ENCODE results near the gene COPE. TPM values are rescaled to one million over a fixed set of nuclear protein-coding genes. Genes with fewer than 3 reads are reported as not detected.
"Not testable (repeated sequence)": the region's sequence is repeated elsewhere in the genome, so short reads cannot be mapped to it uniquely, and the experiment has no call there.

The COPE gene
- total RNA-seq, 1 donor from 2014 or later, result 231 TPM

DNA sequence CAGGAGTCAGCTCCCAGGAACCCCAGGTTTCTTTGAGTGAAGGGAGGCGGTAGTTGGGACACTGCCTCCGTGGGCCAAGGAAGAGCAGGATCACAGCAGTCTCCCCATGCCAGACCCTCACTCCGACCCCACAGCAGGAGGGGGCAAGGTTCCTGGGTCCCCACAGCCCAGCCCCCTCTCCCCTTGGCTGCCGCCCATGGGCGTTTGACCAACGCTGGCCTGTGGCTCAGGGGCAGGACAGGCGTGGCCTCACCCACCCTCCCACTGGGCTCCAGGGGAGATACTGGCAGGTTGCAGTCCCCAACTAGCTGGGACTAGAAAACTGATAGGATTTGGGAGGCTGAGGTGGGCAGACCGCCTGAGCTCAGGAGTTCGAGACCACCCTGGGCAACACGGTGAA, 9.2 kb downstream of the COPE start:
- Mint-ChIP-seq H3K9me3 (no peaks in the 10 kb centered on the region), H3K36me3 (ENCODE audit: low read depth) (peaks cover 30% of the 10 kb centered on the region), H3K4me1 (peaks cover 5% of the 10 kb centered on the region), H3K27ac (no peak overlapping the region), H3K4me3 (no peak overlapping the region), H3K27me3 (no peaks in the 10 kb centered on the region)
- no peak for DNase-seq
- intact Hi-C loops (cut with micrococcal nuclease), result no loop called here

GRCh38 chr19:18908917-18909619, 10.1 kb downstream of the COPE start:
- Mint-ChIP-seq H3K4me3 (no peak overlapping the region), H3K4me1 (peaks cover 5% of the 10 kb centered on the region), H3K27me3 (no peaks in the 10 kb centered on the region), H3K36me3 (ENCODE audit: low read depth) (peaks cover 28% of the 10 kb centered on the region), H3K27ac (no peak overlapping the region), H3K9me3 (no peaks in the 10 kb centered on the region)
- intact Hi-C loops (cut with micrococcal nuclease), result no loop called here
- DNase-seq, result no peak

DNA sequence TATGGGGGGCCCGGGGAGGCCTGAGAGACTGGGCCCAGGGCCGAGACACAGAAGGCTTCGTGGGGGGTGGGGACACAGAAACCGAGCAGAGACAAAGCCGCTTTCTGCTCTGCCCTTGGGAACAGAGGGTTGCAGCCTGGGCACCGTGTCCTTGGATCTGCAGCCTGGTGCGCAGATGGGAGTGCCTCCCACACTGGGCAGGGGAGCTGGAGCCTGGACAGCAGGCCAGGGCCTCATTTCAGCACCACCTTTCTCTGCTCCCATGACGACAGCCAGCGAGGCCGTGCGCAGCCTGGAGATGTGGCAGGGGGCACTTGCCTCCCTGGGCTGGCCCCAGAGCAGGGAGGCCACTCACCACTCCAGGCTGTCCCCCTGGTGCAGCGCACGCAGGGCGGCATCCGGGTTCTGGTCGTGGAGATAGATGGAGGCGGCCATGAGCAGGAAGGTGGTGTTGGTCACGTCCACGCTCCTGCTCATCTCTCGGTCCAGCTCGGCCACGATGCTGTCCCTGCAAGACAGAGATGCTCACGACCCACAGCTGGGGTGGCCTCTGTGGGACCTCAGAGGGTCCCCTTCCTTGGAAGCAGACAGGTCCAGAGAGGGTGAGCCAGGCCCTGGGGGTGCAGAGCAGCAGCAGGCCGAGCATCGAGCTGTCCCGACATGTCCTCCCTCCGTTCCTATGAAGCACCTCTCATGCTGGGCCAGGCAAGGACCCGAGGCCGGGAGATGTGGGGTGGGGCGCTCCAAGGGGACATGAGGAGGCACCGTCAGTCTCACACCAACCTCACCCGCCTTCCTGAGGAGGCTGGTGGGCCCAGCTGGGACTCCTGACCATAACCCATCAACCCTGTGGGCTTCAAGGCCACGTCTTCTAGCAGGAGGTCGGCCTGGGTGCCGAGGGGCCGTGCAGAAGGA, 12.3 kb downstream of the COPE start:
- H3K9me3 Mint-ChIP-seq, result no peaks in the 10 kb centered on the region
- intact Hi-C loops (cut with micrococcal nuclease), result no loop called here
- H3K4me1 Mint-ChIP-seq, result no peaks in the 10 kb centered on the region
- peaks cover 21% of the 10 kb centered on the region for H3K36me3 Mint-ChIP-seq (ENCODE audit: low read depth)
- H3K4me3 Mint-ChIP-seq, result no peak overlapping the region
- DNase-seq, result no peak
- H3K27me3 Mint-ChIP-seq, result no peaks in the 10 kb centered on the region
- H3K27ac Mint-ChIP-seq, result no peak overlapping the region

DNA sequence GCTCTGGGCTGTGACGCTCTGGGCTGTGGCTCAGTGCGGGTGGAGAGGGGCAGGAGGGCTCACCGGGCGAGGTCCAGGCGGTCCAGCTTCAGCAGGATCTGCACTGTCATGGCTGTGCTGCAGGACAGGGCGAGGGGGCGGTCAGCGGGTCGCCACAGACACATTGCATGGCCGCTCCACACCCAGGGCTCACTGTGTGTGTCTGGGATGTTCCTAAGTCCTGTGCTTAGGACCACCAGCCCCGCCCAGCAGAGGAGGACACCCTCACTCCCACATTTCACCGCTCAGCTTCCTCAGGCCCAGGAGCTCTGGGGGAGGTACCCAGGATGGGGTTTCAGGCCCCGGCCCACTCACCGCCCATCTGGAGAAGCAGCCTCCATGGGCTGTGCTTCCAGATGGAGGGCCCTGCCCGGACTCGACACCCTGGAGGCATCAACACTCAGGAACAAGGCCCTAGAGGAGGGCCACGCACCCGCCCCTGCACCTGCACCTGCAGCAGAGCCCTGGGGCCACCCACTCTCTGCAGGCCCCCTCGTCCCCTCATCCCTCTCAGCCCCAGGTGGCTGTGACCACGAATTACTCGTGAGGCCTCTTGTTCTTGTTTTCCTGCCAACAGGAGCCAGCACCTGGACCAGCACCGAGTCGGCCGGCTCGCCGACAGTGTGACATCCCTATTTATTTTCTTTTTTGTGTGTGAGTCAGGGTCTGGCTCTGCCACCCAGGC, 13.5 kb downstream of the COPE start:
- Mint-ChIP-seq H3K4me3 (no peak overlapping the region), H3K27me3 (no peaks in the 10 kb centered on the region), H3K27ac (no peak overlapping the region), H3K36me3 (ENCODE audit: low read depth) (peaks cover 24% of the 10 kb centered on the region), H3K4me1 (no peaks in the 10 kb centered on the region), H3K9me3 (no peaks in the 10 kb centered on the region)
- DNase-seq, result no peak
- intact Hi-C loops (cut with micrococcal nuclease), result no loop called here

GRCh38 chr19:18905058-18905456, 14.1 kb downstream of the COPE start:
- Mint-ChIP-seq H3K4me1 (no peaks in the 10 kb centered on the region), H3K9me3 (no peaks in the 10 kb centered on the region), H3K27ac (no peak overlapping the region), H3K36me3 (ENCODE audit: low read depth) (peaks cover 25% of the 10 kb centered on the region), H3K27me3 (no peaks in the 10 kb centered on the region), H3K4me3 (no peak overlapping the region)
- intact Hi-C loops (cut with micrococcal nuclease), result no loop called here
- DNase-seq, result no peak

GRCh38 chr19:18904334-18905057, 14.7 kb downstream of the COPE start:
- Mint-ChIP-seq H3K4me3 (no peak overlapping the region), H3K9me3 (no peaks in the 10 kb centered on the region), H3K36me3 (ENCODE audit: low read depth) (peaks cover 25% of the 10 kb centered on the region), H3K27ac (no peak overlapping the region), H3K27me3 (no peaks in the 10 kb centered on the region), H3K4me1 (no peaks in the 10 kb centered on the region)
- intact Hi-C loops (cut with micrococcal nuclease), result no loop called here
- no peak for DNase-seq

DNA sequence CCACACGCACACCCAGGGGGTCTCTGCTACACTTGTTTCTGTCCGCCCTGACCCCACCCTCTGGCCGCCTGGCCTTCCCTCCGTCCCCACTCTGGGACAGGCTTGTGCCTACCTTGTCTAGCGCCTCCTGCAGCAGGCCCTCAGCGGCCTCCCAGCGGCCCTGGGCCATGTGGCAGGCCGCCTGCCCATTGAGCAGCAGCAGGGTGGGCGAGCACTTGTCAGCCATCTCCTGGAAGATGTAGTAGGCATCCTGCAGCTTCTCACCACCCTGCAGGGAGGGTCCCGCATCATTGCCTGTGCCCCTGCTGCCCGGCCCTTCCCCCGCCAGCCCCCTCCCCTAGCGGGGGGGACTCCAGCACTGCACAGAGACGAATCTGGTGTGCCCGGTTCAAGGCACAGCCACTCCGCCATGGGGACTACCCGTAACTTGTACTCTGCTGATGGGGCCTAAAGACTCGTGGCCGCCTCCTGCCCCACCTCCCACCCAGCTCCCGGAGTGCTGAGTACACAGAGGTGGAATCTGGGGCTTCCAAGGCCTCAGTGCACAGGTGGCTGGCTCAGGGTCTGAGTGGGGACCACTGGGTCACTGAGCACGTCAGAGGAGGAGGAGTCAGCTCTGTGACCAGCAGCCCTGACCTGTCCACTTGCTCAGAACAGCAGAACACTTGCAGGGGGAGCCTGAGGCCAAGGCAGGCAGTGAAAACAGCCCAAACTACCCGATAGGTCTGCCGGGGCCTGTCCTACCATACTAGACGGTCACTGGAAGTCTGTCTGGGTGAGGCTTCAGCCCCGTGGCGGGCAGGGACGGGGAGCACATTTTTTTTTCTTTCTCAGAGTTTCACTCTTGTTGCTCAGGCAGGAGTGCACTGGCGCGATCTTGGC, 15.8 kb downstream of the COPE start:
- Mint-ChIP-seq H3K36me3 (ENCODE audit: low read depth) (peaks cover 26% of the 10 kb centered on the region), H3K4me1 (no peaks in the 10 kb centered on the region), H3K4me3 (no peak overlapping the region), H3K9me3 (no peaks in the 10 kb centered on the region), H3K27me3 (no peaks in the 10 kb centered on the region), H3K27ac (no peak overlapping the region)
- no peak for DNase-seq
- intact Hi-C loops (cut with micrococcal nuclease), result no loop called here

DNA sequence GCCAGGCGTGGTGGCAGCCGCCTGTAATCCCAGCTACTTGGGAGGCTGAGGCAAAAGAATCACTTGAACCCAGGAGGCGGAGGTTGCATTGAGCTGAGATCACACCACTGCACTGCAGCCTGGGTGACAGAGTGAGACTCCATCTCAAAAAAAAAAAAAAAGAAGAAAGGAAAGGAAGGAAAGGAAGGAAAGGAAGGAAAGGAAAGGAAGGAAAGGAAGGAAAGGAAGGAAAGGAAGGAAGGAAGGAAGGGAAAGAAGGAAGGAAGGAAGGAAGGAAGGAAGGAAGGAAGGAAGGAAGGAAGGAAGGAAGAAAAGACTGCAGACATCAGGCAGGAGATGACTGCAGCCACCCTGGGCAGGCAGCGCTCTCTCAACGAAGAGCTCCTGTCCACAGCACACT, 16.7 kb downstream of the COPE start:
- DNase-seq; H3K4me1 Mint-ChIP-seq; H3K27ac Mint-ChIP-seq; H3K4me3 Mint-ChIP-seq; H3K27me3 Mint-ChIP-seq; H3K9me3 Mint-ChIP-seq; intact Hi-C loops (cut with micrococcal nuclease): not testable (repeated sequence)
- H3K36me3 Mint-ChIP-seq (ENCODE audit: low read depth), result peaks cover 26% of the 10 kb centered on the region

DNA sequence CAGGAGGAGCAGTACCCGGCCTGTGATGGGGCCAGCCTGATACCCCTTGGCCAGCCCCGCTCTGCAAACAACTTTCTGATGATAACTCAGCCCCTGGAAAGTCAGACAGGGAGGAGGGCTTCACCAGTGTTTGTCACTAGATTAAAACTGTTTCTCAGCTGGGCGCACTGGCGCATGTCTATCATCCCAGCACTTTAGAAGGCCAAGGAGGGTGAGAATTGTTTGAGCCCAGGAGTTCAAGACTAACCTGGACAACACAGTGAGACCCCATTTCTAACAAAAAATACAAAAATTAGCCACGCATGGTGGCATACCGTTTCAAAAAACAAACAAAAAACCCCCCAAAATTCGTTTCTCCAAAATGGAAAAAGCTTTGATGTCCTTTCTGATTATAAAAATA, 17.7 kb downstream of the COPE start:
- H3K4me3 Mint-ChIP-seq, result no peak overlapping the region
- H3K27ac Mint-ChIP-seq, result no peak overlapping the region
- H3K36me3 Mint-ChIP-seq (ENCODE audit: low read depth), result peaks cover 26% of the 10 kb centered on the region
- H3K4me1 Mint-ChIP-seq, result peaks cover under 1% of the 10 kb centered on the region
- intact Hi-C loops (cut with micrococcal nuclease), result no loop called here
- no peak for DNase-seq
- no peaks in the 10 kb centered on the region for H3K9me3 Mint-ChIP-seq
- H3K27me3 Mint-ChIP-seq, result peaks cover 12% of the 10 kb centered on the region

- H3K27ac Mint-ChIP-seq, result no peak overlapping the region
- peaks cover 13% of the 10 kb centered on the region for H3K27me3 Mint-ChIP-seq
- H3K9me3 Mint-ChIP-seq, result no peaks in the 10 kb centered on the region
- H3K36me3 Mint-ChIP-seq (ENCODE audit: low read depth), result peaks cover 23% of the 10 kb centered on the region
- no peak for DNase-seq
- intact Hi-C loops (cut with micrococcal nuclease), result no loop called here
- no peak overlapping the region for H3K4me3 Mint-ChIP-seq
- peaks cover 2% of the 10 kb centered on the region for H3K4me1 Mint-ChIP-seq
Observed at GRCh38 chr19:18900700-18901481, 18.3 kb downstream of the COPE start.

DNA sequence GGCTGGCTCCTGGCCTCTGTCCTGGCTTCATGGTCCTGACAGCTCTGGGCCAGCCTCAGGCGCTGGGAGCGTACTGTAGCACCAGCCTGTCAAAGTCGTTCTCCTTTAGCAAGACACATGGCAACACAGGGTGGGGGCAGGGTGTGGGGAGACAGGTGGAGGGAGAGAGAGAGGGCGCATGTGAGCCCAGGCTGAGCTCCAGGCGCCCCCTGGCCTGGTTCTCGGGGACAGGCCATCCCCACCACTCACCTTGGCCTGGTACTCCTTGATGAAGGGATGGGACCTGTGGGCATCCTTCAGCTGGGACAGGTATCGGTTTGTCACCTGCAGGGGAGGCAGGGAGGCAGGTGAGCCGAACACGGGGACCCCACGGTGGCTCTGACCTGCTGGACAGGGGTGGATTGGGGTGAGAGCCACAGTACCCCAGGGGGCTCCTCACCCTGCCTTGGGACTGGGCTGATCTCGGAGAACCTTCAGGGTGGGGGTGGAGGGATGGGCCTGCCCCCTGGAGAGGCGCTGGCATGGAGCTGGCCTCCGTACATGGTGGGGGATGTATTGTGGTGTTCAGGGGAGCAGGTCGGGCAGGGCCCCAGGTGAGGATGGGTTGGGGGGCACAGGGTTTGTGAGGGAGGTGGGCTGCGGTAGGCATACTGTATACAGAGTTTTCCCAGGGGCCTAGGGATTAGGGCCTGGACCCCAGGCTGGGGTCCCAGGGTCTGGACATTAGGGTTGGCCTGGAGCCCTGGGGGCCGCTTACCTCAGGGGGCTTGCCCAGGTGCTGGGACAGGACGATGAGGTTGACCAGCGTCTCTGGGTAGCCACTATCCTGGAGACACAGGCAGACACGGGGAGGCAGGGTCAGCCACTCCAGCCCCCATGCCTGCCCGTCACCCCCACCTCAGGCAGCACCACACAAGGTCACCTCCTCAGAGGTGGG, 19.3 kb downstream of the COPE start:
- H3K27ac Mint-ChIP-seq, result no peak overlapping the region
- peaks cover 13% of the 10 kb centered on the region for H3K27me3 Mint-ChIP-seq
- intact Hi-C loops (cut with micrococcal nuclease), result no loop called here
- H3K4me1 Mint-ChIP-seq, result peaks cover 2% of the 10 kb centered on the region
- H3K4me3 Mint-ChIP-seq, result no peak overlapping the region
- DNase-seq, result no peak
- H3K36me3 Mint-ChIP-seq (ENCODE audit: low read depth), result peaks cover 20% of the 10 kb centered on the region
- no peaks in the 10 kb centered on the region for H3K9me3 Mint-ChIP-seq
